HG03521 (cell line): ENCODE measurements around the gene APPBP2.

Experiments used
- ATAC-seq: cut with Tn5 transposase; IDR thresholded peaks from one replicate; pipeline ENCODE4 v1.9.1; 2021; ENCODE audit warnings: mild to moderate bottlenecking, moderate library complexity; ENCODE audit not compliant: unreplicated experiment

APPBP2 gene

GRCh38 chr17:60403962-60404361, 122.1 kb downstream of the APPBP2 start:
- no peak for ATAC-seq

GRCh38 chr17:60403523-60403810, 122.6 kb downstream of the APPBP2 start:
- ATAC-seq, result no peak

- ATAC-seq, result no peak
Measured at GRCh38 chr17:60401819-60402218, 124.2 kb downstream of the APPBP2 start.

- peak; percentile 42 for ATAC-seq
Measured at GRCh38 chr17:60398227-60398959, 127.6 kb downstream of the APPBP2 start.

- no peak for ATAC-seq
Measured at GRCh38 chr17:60396412-60396811, 129.6 kb downstream of the APPBP2 start.

- no peak for ATAC-seq
Measured at GRCh38 chr17:60395508-60396065, 130.5 kb downstream of the APPBP2 start.

- no peak for ATAC-seq
Measured at GRCh38 chr17:60393840-60394723, 132.0 kb downstream of the APPBP2 start.
